CD14-positive monocyte (primary cell): ENCODE results near the gene SLC16A4. TPM values are rescaled to one million over a fixed set of nuclear protein-coding genes. Genes with fewer than 3 reads are reported as not detected.
A peak's percentile ranks its signal among the peaks of the same experiment; 100 is the strongest.

Experiments used
- DNase-seq, 3 donors: peaks; one replicate each; pipeline ENCODE4 v3.0.0-alpha.2; 2011 to 2022
- H2AFZ ChIP-seq: 2 replicates; pipeline ENCODE4 v1.6.0; 2012; ENCODE audit warnings: mild to moderate bottlenecking, low read depth, low read length, inconsistent platforms; ENCODE audit not compliant: insufficient read depth, poor library complexity, severe bottlenecking
- H3K27ac ChIP-seq, 2 donors: 1 replicate in 1 of 2; 2 replicates in 1 of 2; pipeline ENCODE4 v1.5.1; 2012 to 2013; ENCODE audit warnings: low read length in 2 of 2, control low read depth in 1 of 2, inconsistent platforms in 1 of 2, low read depth in 1 of 2, mild to moderate bottlenecking in 1 of 2
- H3K27me3 ChIP-seq, 2 donors: one replicate each; pipeline versions ENCODE4 v1.6.0 to v1.6.1; 2011 to 2013; ENCODE audit warnings: low read length in 2 of 2; ENCODE audit not compliant: control insufficient read depth in 2 of 2, insufficient read depth in 2 of 2
- H3K36me3 ChIP-seq, 2 donors: replicated peaks in 1 of 2; 1 replicate in 1 of 2; 2 replicates in 1 of 2; pipeline versions ENCODE4 v1.5.1 to v1.6.1; 2012 to 2013; ENCODE audit warnings: low read length in 2 of 2, control low read depth in 1 of 2, inconsistent platforms in 1 of 2, mild to moderate bottlenecking in 1 of 2; ENCODE audit not compliant: insufficient read depth in 2 of 2, control insufficient read depth in 1 of 2
- H3K4me1 ChIP-seq, 2 donors: 1 replicate in 1 of 2; 2 replicates in 1 of 2; pipeline versions ENCODE4 v1.5.1 to v1.6.1; 2012 to 2013; ENCODE audit warnings: low read length in 2 of 2, control low read depth in 1 of 2, inconsistent platforms in 1 of 2, mild to moderate bottlenecking in 1 of 2, moderate library complexity in 1 of 2; ENCODE audit not compliant: insufficient read depth in 2 of 2, control insufficient read depth in 1 of 2
- H3K4me2 ChIP-seq: replicated peaks from 2 replicates; pipeline ENCODE3; 2012; ENCODE audit warnings: low read length, moderate library complexity, mild to moderate bottlenecking; ENCODE audit not compliant: poor library complexity, severe bottlenecking; ENCODE audit errors: extremely low read depth
- H3K4me3 ChIP-seq, 3 experiments: fragments of 200-600 bp in 1 of 3; sonication (generic) in 1 of 3; replicated peaks in 1 of 3; 1 replicate in 2 of 3; 2 replicates in 1 of 3; pipeline ENCODE4 v1.5.1; 2011 to 2013; ENCODE audit warnings: low read length in 3 of 3, mild to moderate bottlenecking in 3 of 3, control low read depth in 2 of 3, low read depth in 2 of 3, inconsistent platforms in 1 of 3, moderate library complexity in 1 of 3
- H3K79me2 ChIP-seq: 2 replicates; pipeline ENCODE4 v1.6.0; 2012; ENCODE audit warnings: mild to moderate bottlenecking, control low read depth, inconsistent platforms, low read length, moderate library complexity; ENCODE audit not compliant: insufficient read depth
- H3K9ac ChIP-seq: 2 replicates; pipeline ENCODE4 v1.6.0; 2017; ENCODE audit warnings: low read length, mild to moderate bottlenecking; ENCODE audit not compliant: insufficient read depth, poor library complexity, severe bottlenecking
- H3K9me3 ChIP-seq, 2 donors: replicated peaks in 1 of 2; 1 replicate in 1 of 2; 2 replicates in 1 of 2; pipeline versions ENCODE4 v1.5.1 to v1.6.1; 2012 to 2013; ENCODE audit warnings: low read length in 2 of 2, control low read depth in 1 of 2; ENCODE audit not compliant: control insufficient read depth in 1 of 2, insufficient read depth in 1 of 2
- H4K20me1 ChIP-seq: 2 replicates; pipeline ENCODE4 v1.6.0; 2012; ENCODE audit warnings: mild to moderate bottlenecking, low read length, control low read depth, moderate library complexity; ENCODE audit not compliant: insufficient read depth
- H3K27ac Mint-ChIP-seq, 7 donors: one replicate each; pipeline ENCODE4 v1.8.0; 2020; ENCODE audit warnings: mild to moderate bottlenecking in 7 of 7, mixed read lengths in 7 of 7, moderate library complexity in 6 of 7, inconsistent platforms in 2 of 7
- H3K27me3 Mint-ChIP-seq, 3 donors: one replicate each; pipeline ENCODE4 v1.8.0; 2021 to 2022; ENCODE audit warnings: low read depth in 3 of 3, mild to moderate bottlenecking in 3 of 3, mixed read lengths in 3 of 3, moderate library complexity in 3 of 3, inconsistent platforms in 1 of 3
- H3K36me3 Mint-ChIP-seq, 2 donors: one replicate each; pipeline ENCODE4 v1.8.0; 2020; ENCODE audit warnings: mixed read lengths in 2 of 2, inconsistent platforms in 1 of 2, mild to moderate bottlenecking in 1 of 2
- H3K4me1 Mint-ChIP-seq: one replicate; pipeline ENCODE4 v1.8.0; 2020; ENCODE audit warnings: mild to moderate bottlenecking, mixed read lengths
- H3K4me3 Mint-ChIP-seq, 2 donors: one replicate each; pipeline ENCODE4 v1.8.0; 2020; ENCODE audit warnings: mild to moderate bottlenecking in 2 of 2, mixed read lengths in 2 of 2, moderate library complexity in 1 of 2
- H3K9me3 Mint-ChIP-seq, 7 donors: one replicate each; pipeline ENCODE4 v1.8.0; 2020 to 2022; ENCODE audit warnings: mixed read lengths in 7 of 7, mild to moderate bottlenecking in 6 of 7, moderate library complexity in 6 of 7, inconsistent platforms in 2 of 7
- WGBS: methylation state at CpG from one replicate; pipeline ENCODE4 v1.1.5; 2013; ENCODE audit warnings: missing lambda C conversion rate; ENCODE audit not compliant: insufficient coverage; 5-methylcytosine and 5-hydroxymethylcytosine counted together
- intact Hi-C, 2 donors: fragments of 100-400 bp; cut with micrococcal nuclease; formaldehyde crosslinking; loops; one replicate each; pipeline versions ENCODE4 v1.15.0 to v1.15.1; 2023
- polyA plus RNA-seq, 3 donors: library from polyadenylated mRNA; depleted of rRNA in 1 of 3; unstranded in 2 of 3; stranded (reverse) in 1 of 3; fragments of 300-500 nt in 2 of 3; fragments of >200 nt in 1 of 3; fragmentation: Illumina TruSeq in 2 of 3; gene quantifications; 1 replicate in 2 of 3; 2 replicates in 1 of 3; pipeline ENCODE4 v1.2.3, GENCODE V29; 2012 to 2021
- TF ChIP-seq, protein P1 (sequence below): fragments of 200-600 bp; IDR thresholded peaks from one replicate; pipeline ENCODE4 v1.8.0; 2022; ENCODE audit warnings: antibody characterized with exemption, mild to moderate bottlenecking

SLC16A4 gene
- polyA plus RNA-seq, 3 donors = 0.13 to 0.26 (median 0.25) TPM

DNA sequence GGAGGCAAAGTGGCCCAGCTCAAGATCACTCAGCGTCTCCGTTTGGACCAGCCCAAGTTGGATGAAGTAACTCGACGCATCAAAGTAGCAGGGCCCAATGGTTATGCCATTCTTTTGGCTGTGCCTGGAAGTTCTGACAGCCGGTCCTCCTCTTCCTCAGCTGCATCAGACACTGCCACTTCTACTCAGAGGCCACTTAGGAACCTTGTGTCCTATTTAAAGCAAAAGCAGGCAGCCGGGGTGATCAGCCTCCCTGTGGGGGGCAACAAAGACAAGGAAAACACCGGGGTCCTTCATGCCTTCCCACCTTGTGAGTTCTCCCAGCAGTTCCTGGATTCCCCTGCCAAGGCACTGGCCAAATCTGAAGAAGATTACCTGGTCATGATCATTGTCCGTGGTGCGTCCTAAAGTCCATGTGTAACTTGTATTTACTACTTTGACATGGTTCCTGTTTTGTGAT is 48.9 kb downstream of the SLC16A4 start:
- no peak overlapping the region for H2AFZ ChIP-seq
- peaks cover 36 to 59% of the 10 kb centered on the region in 2 donors for H3K4me1 ChIP-seq
- 75% methylated on average over 7 of the region's 9 CpGs for WGBS
- H3K4me3 ChIP-seq = peak overlapping the region in 1 of 3 experiments; percentile 26
- H3K27ac Mint-ChIP-seq = peak overlapping the region in 6 of 7 donors; percentile 19 to 76 (median 50)
- H3K9ac ChIP-seq = no peak overlapping the region
- peaks cover 77% of the 10 kb centered on the region for H3K79me2 ChIP-seq
- no peaks in the 10 kb centered on the region for H3K27me3 ChIP-seq
- peaks cover 61% of the 10 kb centered on the region for H3K4me1 Mint-ChIP-seq
- peak overlapping the region in 1 of 2 donors; percentile 94 for H3K27ac ChIP-seq
- intact Hi-C loops = loop anchor here in 1 of 2 donors (2.0 kb wide), 1 partner anchor 65 kb away; the partner anchor contains the start of gene LAMTOR5
- TF ChIP-seq, protein P1, sequence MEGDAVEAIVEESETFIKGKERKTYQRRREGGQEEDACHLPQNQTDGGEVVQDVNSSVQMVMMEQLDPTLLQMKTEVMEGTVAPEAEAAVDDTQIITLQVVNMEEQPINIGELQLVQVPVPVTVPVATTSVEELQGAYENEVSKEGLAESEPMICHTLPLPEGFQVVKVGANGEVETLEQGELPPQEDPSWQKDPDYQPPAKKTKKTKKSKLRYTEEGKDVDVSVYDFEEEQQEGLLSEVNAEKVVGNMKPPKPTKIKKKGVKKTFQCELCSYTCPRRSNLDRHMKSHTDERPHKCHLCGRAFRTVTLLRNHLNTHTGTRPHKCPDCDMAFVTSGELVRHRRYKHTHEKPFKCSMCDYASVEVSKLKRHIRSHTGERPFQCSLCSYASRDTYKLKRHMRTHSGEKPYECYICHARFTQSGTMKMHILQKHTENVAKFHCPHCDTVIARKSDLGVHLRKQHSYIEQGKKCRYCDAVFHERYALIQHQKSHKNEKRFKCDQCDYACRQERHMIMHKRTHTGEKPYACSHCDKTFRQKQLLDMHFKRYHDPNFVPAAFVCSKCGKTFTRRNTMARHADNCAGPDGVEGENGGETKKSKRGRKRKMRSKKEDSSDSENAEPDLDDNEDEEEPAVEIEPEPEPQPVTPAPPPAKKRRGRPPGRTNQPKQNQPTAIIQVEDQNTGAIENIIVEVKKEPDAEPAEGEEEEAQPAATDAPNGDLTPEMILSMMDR = no peak
- H3K4me3 Mint-ChIP-seq = no peak overlapping the region
- peaks cover 67% of the 10 kb centered on the region for H4K20me1 ChIP-seq
- H3K4me2 ChIP-seq = peak overlapping the region; percentile 13
- H3K36me3 Mint-ChIP-seq = peaks cover 47 to 51% of the 10 kb centered on the region in 2 donors
- no peaks in the 10 kb centered on the region for H3K9me3 ChIP-seq
- H3K27me3 Mint-ChIP-seq = peaks cover 0 to 1% (median 0%) of the 10 kb centered on the region in 3 donors
- DNase-seq = peak in 1 of 3 donors; percentile 3
- H3K9me3 Mint-ChIP-seq = peaks cover 0 to 3% (median 0%) of the 10 kb centered on the region in 7 donors
- peaks cover 41 to 61% of the 10 kb centered on the region in 2 donors for H3K36me3 ChIP-seq

DNA sequence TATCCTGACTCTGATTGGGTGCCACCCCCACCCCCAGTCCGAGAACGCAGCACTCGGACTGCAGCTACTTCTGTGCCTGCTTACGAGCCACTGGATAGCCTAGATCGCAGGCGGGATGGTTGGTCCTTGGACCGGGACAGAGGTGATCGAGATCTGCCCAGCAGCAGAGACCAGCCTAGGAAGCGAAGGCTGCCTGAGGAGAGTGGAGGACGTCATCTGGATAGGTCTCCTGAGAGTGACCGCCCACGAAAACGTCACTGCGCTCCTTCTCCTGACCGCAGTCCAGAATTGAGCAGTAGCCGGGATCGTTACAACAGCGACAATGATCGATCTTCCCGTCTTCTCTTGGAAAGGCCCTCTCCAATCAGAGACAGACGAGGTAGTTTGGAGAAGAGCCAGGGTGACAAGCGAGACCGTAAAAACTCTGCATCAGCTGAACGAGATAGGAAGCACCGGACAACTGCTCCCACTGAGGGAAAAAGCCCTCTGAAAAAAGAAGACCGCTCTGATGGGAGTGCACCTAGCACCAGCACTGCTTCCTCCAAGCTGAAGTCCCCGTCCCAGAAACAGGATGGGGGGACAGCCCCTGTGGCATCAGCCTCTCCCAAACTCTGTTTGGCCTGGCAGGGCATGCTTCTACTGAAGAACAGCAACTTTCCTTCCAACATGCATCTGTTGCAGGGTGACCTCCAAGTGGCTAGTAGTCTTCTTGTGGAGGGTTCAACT is 49.5 kb downstream of the SLC16A4 start:
- peak overlapping the region; percentile 19 to 79 (median 73) for H3K27ac Mint-ChIP-seq
- Histone ChIP-seq H3K27me3 (no peaks in the 10 kb centered on the region), H3K9me3 (no peaks in the 10 kb centered on the region), H3K9ac (no peak overlapping the region), H3K36me3 (peaks cover 36 to 55% of the 10 kb centered on the region in 2 donors), H3K4me2 (peak overlapping the region; percentile 95), H3K4me1 (peaks cover 36 to 59% of the 10 kb centered on the region in 2 donors), H3K4me3 (peak overlapping the region in 1 of 3 experiments; percentile 92), H3K27ac (peak overlapping the region in 1 of 2 donors; percentile 94), H4K20me1 (peaks cover 61% of the 10 kb centered on the region), H3K79me2 (peaks cover 72% of the 10 kb centered on the region), H2AFZ (no peak overlapping the region)
- intact Hi-C loops = no loop called here
- H3K27me3 Mint-ChIP-seq = peaks cover 0 to 1% (median 0%) of the 10 kb centered on the region in 3 donors
- DNase-seq = no peak
- whole genome bisulfite sequencing = 99% methylated on average over 23 of the region's 27 CpGs
- no peak overlapping the region for H3K4me3 Mint-ChIP-seq
- peaks cover 42 to 45% of the 10 kb centered on the region in 2 donors for H3K36me3 Mint-ChIP-seq
- H3K4me1 Mint-ChIP-seq = peaks cover 64% of the 10 kb centered on the region
- peaks cover 0 to 3% (median 0%) of the 10 kb centered on the region in 7 donors for H3K9me3 Mint-ChIP-seq
- TF ChIP-seq, protein P1 = no peak
